Measurements from ENCODE around the gene RPH3AL. TPM values are rescaled to one million over a fixed set of nuclear protein-coding genes. Genes with fewer than 3 reads are reported as not detected.

Gene RPH3AL
- total RNA-seq, 1 experiment from 2014 or later: 3.8 TPM

Other genes starting within 250 kb of the RPH3AL start
- not detected in 2 replicates for gene SCGB1C2, start 215.2 kb downstream of the RPH3AL start, total RNA-seq (2014; rRNA removed; shearing (Covaris generic))
- not detected in 2 replicates for gene DOC2B, start 171.2 kb downstream of the RPH3AL start, total RNA-seq (2014; rRNA removed; shearing (Covaris generic))
- 20.9 and 26.1 TPM in 2 replicates for gene RFLNB, start 93.1 kb upstream of the RPH3AL start, total RNA-seq (2014; rRNA removed; shearing (Covaris generic))